Endothelial cell of umbilical vein (primary cell): ENCODE results near the gene RASL10A. TPM values are rescaled to one million over a fixed set of nuclear protein-coding genes. Genes with fewer than 3 reads are reported as not detected.

ENCODE experiments used
- BruUV-seq: library from RNA; stranded (reverse); fragments of 400-500 nt; replicated peaks from 2 replicates; lab custom pipeline; 2021; lab: Mats Ljungman, UMichigan
- CTCF ChIA-PET: fragments of 300-600, 350-600 bp; sonication (Branson Sonifier 250); formaldehyde crosslinking; loops from one replicate; lab custom pipeline; 2021; ENCODE audit warnings: antibody characterized with exemption, inconsistent platforms; lab: Charles Lee
- POLR2A ChIA-PET: fragments of 300-600, 350-600 bp; sonication (Branson Sonifier 250); formaldehyde crosslinking; loops from one replicate; lab custom pipeline; 2021; ENCODE audit warnings: antibody characterized with exemption, inconsistent platforms; lab: Charles Lee
- DNase-seq: peaks from one replicate; pipeline ENCODE4 v3.0.0-alpha.2; 2011; ENCODE audit warnings: low read depth, low spot score
- FAIRE-seq: peaks from 2 replicates; lab custom pipeline; 2011; peaks lifted over from hg19 to GRCh38; lab: Jason Lieb, UNC
- H2AFZ ChIP-seq: 2 replicates; pipeline ENCODE4 v1.6.0; 2012; ENCODE audit warnings: low read depth, low read length, control low read depth, inconsistent platforms
- H3K27ac ChIP-seq: 2 replicates; pipeline ENCODE4 v1.5.1; 2011; ENCODE audit warnings: low read depth, mild to moderate bottlenecking, control low read depth, low read length, moderate library complexity; ENCODE audit not compliant: insufficient read depth
- H3K27me3 ChIP-seq, 2 experiments: 2 replicates each; pipeline versions ENCODE4 v1.6.0 to v1.6.1; 2011; ENCODE audit warnings: low read length in 2 of 2, mixed read lengths in 1 of 2; ENCODE audit not compliant: control insufficient read depth in 2 of 2, insufficient read depth in 2 of 2
- H3K36me3 ChIP-seq, 2 experiments: 2 replicates in 1 of 2; 3 replicates in 1 of 2; pipeline ENCODE4 v1.5.1; 2011; ENCODE audit warnings: low read length in 2 of 2, mild to moderate bottlenecking in 1 of 2, moderate library complexity in 1 of 2; ENCODE audit not compliant: control insufficient read depth in 2 of 2, insufficient read depth in 2 of 2; ENCODE audit errors: extremely low read depth in 1 of 2
- H3K4me1 ChIP-seq: 3 replicates; pipeline ENCODE4 v1.5.1; 2011; ENCODE audit warnings: mild to moderate bottlenecking, low read length; ENCODE audit not compliant: control insufficient read depth, insufficient read depth; ENCODE audit errors: extremely low read depth
- H3K4me2 ChIP-seq: 2 replicates; pipeline ENCODE4 v1.6.1; 2011; ENCODE audit warnings: low read length, control low read depth, mixed read lengths; ENCODE audit not compliant: insufficient read depth
- H3K4me3 ChIP-seq, 3 experiments: fragments of 200-600 bp in 1 of 3; sonication (generic), shearing (Covaris generic) in 1 of 3; replicated peaks in 1 of 3; 2 replicates each; pipeline ENCODE4 v1.5.1; 2011 to 2016; ENCODE audit warnings: control low read depth in 3 of 3, low read length in 3 of 3, mild to moderate bottlenecking in 2 of 3, inconsistent platforms in 1 of 3, low read depth in 1 of 3, moderate library complexity in 1 of 3; ENCODE audit not compliant: insufficient read depth in 1 of 3
- H3K79me2 ChIP-seq: 2 replicates; pipeline ENCODE4 v1.6.0; 2012; ENCODE audit warnings: low read length, inconsistent platforms; ENCODE audit not compliant: control insufficient read depth, insufficient read depth
- H3K9ac ChIP-seq: replicated peaks from 2 replicates; pipeline ENCODE3; 2011; ENCODE audit warnings: low read length, control low read depth; ENCODE audit not compliant: insufficient read depth; ENCODE audit errors: extremely low read depth
- H3K9me1 ChIP-seq: replicated peaks from 3 replicates; pipeline ENCODE4 v1.6.0; 2011; ENCODE audit warnings: mild to moderate bottlenecking, low read length; ENCODE audit not compliant: control insufficient read depth, insufficient read depth; ENCODE audit errors: extremely low read depth
- H3K9me3 ChIP-seq: replicated peaks from 2 replicates; pipeline ENCODE4 v1.5.1; 2012; ENCODE audit warnings: low read length, inconsistent platforms; ENCODE audit not compliant: control insufficient read depth, insufficient read depth
- H4K20me1 ChIP-seq: replicated peaks from 2 replicates; pipeline ENCODE3; 2011; ENCODE audit warnings: mild to moderate bottlenecking, low read length; ENCODE audit not compliant: control insufficient read depth, insufficient read depth; ENCODE audit errors: extremely low read depth
- CTCF ChIP-seq, 2 donors: IDR thresholded peaks; 1 replicate in 1 of 2; 2 replicates in 1 of 2; pipeline ENCODE4 v1.5.1; 2011; ENCODE audit warnings: low read length in 2 of 2, mild to moderate bottlenecking in 2 of 2, moderate library complexity in 2 of 2, control low read depth in 1 of 2, inconsistent platforms in 1 of 2, low read depth in 1 of 2; ENCODE audit not compliant: insufficient read depth in 1 of 2; ENCODE audit errors: extremely low read depth in 1 of 2
- EZH2 ChIP-seq: IDR thresholded peaks from 2 replicates; pipeline ENCODE4 v1.6.1; 2012; ENCODE audit warnings: borderline replicate concordance, low read depth, mild to moderate bottlenecking, moderate library complexity, low read length, inconsistent platforms; ENCODE audit not compliant: severe bottlenecking
- FOS ChIP-seq: IDR thresholded peaks from 2 replicates; pipeline ENCODE4 v1.6.1; 2011; ENCODE audit warnings: mild to moderate bottlenecking, low read length, moderate library complexity, borderline replicate concordance; ENCODE audit not compliant: insufficient read depth
- GATA2 ChIP-seq: IDR thresholded peaks from 2 replicates; pipeline ENCODE4 v1.7.0; 2011; ENCODE audit warnings: low read depth, mild to moderate bottlenecking, moderate library complexity, mixed read lengths, low read length; ENCODE audit not compliant: insufficient read length, insufficient read depth
- JUN ChIP-seq: IDR thresholded peaks from 2 replicates; pipeline ENCODE4 v1.6.1; 2011; ENCODE audit warnings: borderline replicate concordance, low read depth; ENCODE audit not compliant: insufficient read length, insufficient read depth
- MAX ChIP-seq: IDR thresholded peaks from 2 replicates; pipeline ENCODE4 v1.6.1; 2011; ENCODE audit not compliant: insufficient read depth, insufficient read length
- MYC ChIP-seq: IDR thresholded peaks from one replicate; pipeline ENCODE4 v1.6.1; 2011; ENCODE audit warnings: mild to moderate bottlenecking, low read depth, low read length
- POLR2A ChIP-seq: IDR thresholded peaks from 2 replicates; pipeline ENCODE4 v1.6.1; 2012; ENCODE audit warnings: low read depth, mild to moderate bottlenecking, control low read depth, low read length
- POLR2AphosphoS5 ChIP-seq: IDR thresholded peaks from 2 replicates; pipeline ENCODE4 v1.6.1; 2012; ENCODE audit warnings: low read depth, mild to moderate bottlenecking, control low read depth, low read length, moderate library complexity; ENCODE audit not compliant: insufficient read depth
- dilution Hi-C: fragments of 300-500 bp; cut with MboI; formaldehyde crosslinking; loops from one replicate; pipeline ENCODE4 v1.15.0; 2019; ENCODE audit warnings: low sequenced_read_pairs; ENCODE audit not compliant: extremely low pct_ligation_motif_present
- intact Hi-C: fragments of 100-400 bp; cut with micrococcal nuclease; formaldehyde crosslinking; loops from one replicate; pipeline ENCODE4 v1.10.0; 2022
- polyA plus RNA-seq, 4 experiments: library from polyadenylated mRNA; depleted of rRNA in 3 of 4; stranded (reverse) in 3 of 4; unstranded in 1 of 4; fragments of >200 nt; gene quantifications; 2 replicates each; pipeline versions ENCODE4 v1.2.1 to v1.2.3, GENCODE V29; 2011 to 2012; ENCODE audit warnings: missing spikeins in 1 of 4
- total RNA-seq: library from RNA; stranded (reverse); gene quantifications from 2 replicates; pipeline ENCODE4 v1.2.3, GENCODE V29; 2021

Gene RASL10A
- total and polyA plus RNA-seq, 2 donors (not counting 3 experiments of a cell fraction or from before 2014, with no cell fraction given): 1.1 to 1.9 TPM

GRCh38 chr22:29343313-29343805, 27.9 kb upstream of the RASL10A start:
- ChIA-PET POLR2A (no interaction called here), CTCF (no interaction called here)
- intact Hi-C loops: no loop called here
- no peak overlapping the region for H3K4me3 ChIP-seq
- BruUV-seq: no TSS peak
- H2AFZ ChIP-seq: no peak overlapping the region
- no peak overlapping the region for H3K4me2 ChIP-seq
- H4K20me1 ChIP-seq: no peaks in the 10 kb centered on the region
- dilution Hi-C loops: no loop called here
- peaks cover 15 to 76% of the 10 kb centered on the region in 2 experiments for H3K36me3 ChIP-seq
- TF ChIP-seq JUN: no peak
- no peak for TF ChIP-seq EZH2
- TF ChIP-seq POLR2AphosphoS5: no peak
- no peak for TF ChIP-seq CTCF (IDR thresholded peaks at IDR 0.05; ENCODE audit: extremely low read depth in 1 of 2, insufficient read depth in 1 of 2, low read depth in 1 of 2, low read length in 2 of 2)
- no peak for TF ChIP-seq GATA2
- no peak for TF ChIP-seq FOS
- TF ChIP-seq POLR2A: no peak
- no peak for TF ChIP-seq MAX
- no peak for TF ChIP-seq MYC
- H3K27me3 ChIP-seq: no peaks in the 10 kb centered on the region
- DNase-seq: no peak
- no peak for FAIRE-seq
- no peak overlapping the region for H3K27ac ChIP-seq
- H3K79me2 ChIP-seq: no peaks in the 10 kb centered on the region
- no peaks in the 10 kb centered on the region for H3K9me1 ChIP-seq
- H3K4me1 ChIP-seq: no peaks in the 10 kb centered on the region
- no peak overlapping the region for H3K9ac ChIP-seq
- H3K9me3 ChIP-seq: no peaks in the 10 kb centered on the region
